ENCODE measurements around the gene TCTN1. TPM values are rescaled to one million over a fixed set of nuclear protein-coding genes. Genes with fewer than 3 reads are reported as not detected.

The TCTN1 gene
- total RNA-seq, 1 experiment from 2014 or later: 50.1 TPM

GRCh38 chr12:110680032-110680431 lies 66.1 kb downstream of the TCTN1 start:
- DNase-seq (ENCODE audit: low spot score): no peak

GRCh38 chr12:110683888-110684287 lies 70.0 kb downstream of the TCTN1 start:
- no peak for DNase-seq (ENCODE audit: low spot score)

GRCh38 chr12:110684312-110684836 lies 70.4 kb downstream of the TCTN1 start:
- DNase-seq (ENCODE audit: low spot score): no peak

GRCh38 chr12:110686294-110686903 lies 72.5 kb downstream of the TCTN1 start:
- DNase-seq (ENCODE audit: low spot score): no peak

GRCh38 chr12:110687396-110688169 lies 73.7 kb downstream of the TCTN1 start:
- DNase-seq (ENCODE audit: low spot score): no peak

- DNase-seq (ENCODE audit: low spot score): no peak
Observed at GRCh38 chr12:110688446-110689280, 74.7 kb downstream of the TCTN1 start, which contains the start of gene HVCN1. TSS of gene HVCN1 (minus strand) at chr12:110689115. CDS start at chr12:110683245, 5,870 bp downstream.

GRCh38 chr12:110689281-110690126 lies 75.6 kb downstream of the TCTN1 start:
- DNase-seq (ENCODE audit: low spot score): no peak

- DNase-seq (ENCODE audit: low spot score): no peak
Observed at GRCh38 chr12:110690127-110690430, 76.2 kb downstream of the TCTN1 start.

- no peak for DNase-seq (ENCODE audit: low spot score)
Observed at GRCh38 chr12:110693731-110694130, 79.8 kb downstream of the TCTN1 start.

- no peak for DNase-seq (ENCODE audit: low spot score)
Observed at GRCh38 chr12:110694330-110694901, 80.5 kb downstream of the TCTN1 start.

- no peak for DNase-seq (ENCODE audit: low spot score)
Observed at GRCh38 chr12:110696283-110696682, 82.4 kb downstream of the TCTN1 start.

- DNase-seq (ENCODE audit: low spot score): no peak
Observed at GRCh38 chr12:110697236-110697635, 83.3 kb downstream of the TCTN1 start.

GRCh38 chr12:110698171-110698902 lies 84.4 kb downstream of the TCTN1 start:
- peak; percentile 83 for DNase-seq (ENCODE audit: low spot score)

Other genes starting within 250 kb of the TCTN1 start
- 50.9 and 54.2 TPM in 2 replicates for gene ANAPC7, start 210.4 kb upstream of the TCTN1 start, total RNA-seq (2014; rRNA removed; shearing (Covaris generic))
- gene ARPC3, start 163.8 kb upstream of the TCTN1 start, total RNA-seq (2014; rRNA removed; shearing (Covaris generic)): 970 and 1,154 TPM in 2 replicates
- 37.0 and 50.3 TPM in 2 replicates for gene GPN3, start 145.9 kb upstream of the TCTN1 start, total RNA-seq (2014; rRNA removed; shearing (Covaris generic))
- 18.0 TPM in 2 replicates for gene FAM216A, start 145.3 kb upstream of the TCTN1 start, total RNA-seq (2014; rRNA removed; shearing (Covaris generic))
- gene VPS29, start 112.0 kb upstream of the TCTN1 start, total RNA-seq (2014; rRNA removed; shearing (Covaris generic)): 63.3 and 92.9 TPM in 2 replicates
- gene RAD9B, start 111.8 kb upstream of the TCTN1 start, total RNA-seq (2014; rRNA removed; shearing (Covaris generic)): 0.21 and 0.53 TPM in 2 replicates
- 3.6 and 3.7 TPM in 2 replicates for gene PPTC7, start 30.8 kb upstream of the TCTN1 start, total RNA-seq (2014; rRNA removed; shearing (Covaris generic))
- gene HVCN1, start 75.0 kb downstream of the TCTN1 start, total RNA-seq (2014; rRNA removed; shearing (Covaris generic)): 1.6 TPM in 1 of 2 replicates, not detected in the other
- gene PPP1CC, start 128.8 kb downstream of the TCTN1 start, total RNA-seq (2014; rRNA removed; shearing (Covaris generic)): 121 and 144 TPM in 2 replicates
- gene CCDC63, start 232.9 kb downstream of the TCTN1 start, total RNA-seq (2014; rRNA removed; shearing (Covaris generic)): not detected in 2 replicates

Measured in H4 (cell line).